GM21367 (cell line): Measurements from ENCODE around the gene GRK5.
"Not testable (repeated sequence)": the region's sequence is repeated elsewhere in the genome, so short reads cannot be mapped to it uniquely, and the experiment has no call there.

Experiments used
- ATAC-seq: cut with Tn5 transposase; IDR thresholded peaks from one replicate; pipeline ENCODE4 v1.9.1; 2021; ENCODE audit not compliant: unreplicated experiment

The GRK5 gene

GRCh38 chr10:119272736-119273135 lies 65.4 kb downstream of the GRK5 start:
- no peak for ATAC-seq

- ATAC-seq, result no peak
Measured at GRCh38 chr10:119273413-119273812, 66.0 kb downstream of the GRK5 start.

- no peak for ATAC-seq
Measured at GRCh38 chr10:119274519-119275045, 67.2 kb downstream of the GRK5 start.

- ATAC-seq, result no peak
Measured at GRCh38 chr10:119275085-119275484, 67.7 kb downstream of the GRK5 start.

GRCh38 chr10:119276194-119276593 lies 68.8 kb downstream of the GRK5 start:
- ATAC-seq, result not testable (repeated sequence)

- no peak for ATAC-seq
Measured at GRCh38 chr10:119278126-119278709, 70.8 kb downstream of the GRK5 start.

- ATAC-seq, result no peak
Measured at GRCh38 chr10:119279441-119279840, 72.1 kb downstream of the GRK5 start.

- ATAC-seq, result no peak
Measured at GRCh38 chr10:119281581-119282071, 74.3 kb downstream of the GRK5 start.

GRCh38 chr10:119282446-119282845 lies 75.1 kb downstream of the GRK5 start:
- ATAC-seq, result no peak

GRCh38 chr10:119283387-119283786 lies 76.0 kb downstream of the GRK5 start:
- ATAC-seq, result no peak

GRCh38 chr10:119283818-119284217 lies 76.4 kb downstream of the GRK5 start:
- peak; percentile 70 for ATAC-seq

- ATAC-seq, result no peak
Measured at GRCh38 chr10:119284679-119285096, 77.3 kb downstream of the GRK5 start.

- no peak for ATAC-seq
Measured at GRCh38 chr10:119285495-119286267, 78.3 kb downstream of the GRK5 start.

- ATAC-seq, result no peak
Measured at GRCh38 chr10:119286516-119286915, 79.1 kb downstream of the GRK5 start.

- ATAC-seq, result no peak
Measured at GRCh38 chr10:119286983-119287633, 79.7 kb downstream of the GRK5 start.

- no peak for ATAC-seq
Measured at GRCh38 chr10:119288574-119289001, 81.2 kb downstream of the GRK5 start.

- ATAC-seq, result no peak
Measured at GRCh38 chr10:119289227-119289920, 82.0 kb downstream of the GRK5 start.

GRCh38 chr10:119290301-119291048 lies 83.1 kb downstream of the GRK5 start:
- no peak for ATAC-seq

GRCh38 chr10:119291223-119291900 lies 84.0 kb downstream of the GRK5 start:
- no peak for ATAC-seq
